Endothelial cell of umbilical vein (primary cell): ENCODE data around the gene TEF. TPM values are rescaled to one million over a fixed set of nuclear protein-coding genes. Genes with fewer than 3 reads are reported as not detected.

Experiments
- BruUV-seq: library from RNA; stranded (reverse); fragments of 400-500 nt; replicated peaks from 2 replicates; lab custom pipeline; 2021; lab: Mats Ljungman, UMichigan
- CTCF ChIA-PET: fragments of 300-600, 350-600 bp; sonication (Branson Sonifier 250); formaldehyde crosslinking; loops from one replicate; lab custom pipeline; 2021; ENCODE audit warnings: antibody characterized with exemption, inconsistent platforms; lab: Charles Lee
- POLR2A ChIA-PET: fragments of 300-600, 350-600 bp; sonication (Branson Sonifier 250); formaldehyde crosslinking; loops from one replicate; lab custom pipeline; 2021; ENCODE audit warnings: antibody characterized with exemption, inconsistent platforms; lab: Charles Lee
- DNase-seq: peaks from one replicate; pipeline ENCODE4 v3.0.0-alpha.2; 2011; ENCODE audit warnings: low read depth, low spot score
- FAIRE-seq: peaks from 2 replicates; lab custom pipeline; 2011; peaks lifted over from hg19 to GRCh38; lab: Jason Lieb, UNC
- H2AFZ ChIP-seq: 2 replicates; pipeline ENCODE4 v1.6.0; 2012; ENCODE audit warnings: low read depth, low read length, control low read depth, inconsistent platforms
- H3K27ac ChIP-seq: 2 replicates; pipeline ENCODE4 v1.5.1; 2011; ENCODE audit warnings: low read depth, mild to moderate bottlenecking, control low read depth, low read length, moderate library complexity; ENCODE audit not compliant: insufficient read depth
- H3K27me3 ChIP-seq, 2 experiments: 2 replicates each; pipeline versions ENCODE4 v1.6.0 to v1.6.1; 2011; ENCODE audit warnings: low read length in 2 of 2, mixed read lengths in 1 of 2; ENCODE audit not compliant: control insufficient read depth in 2 of 2, insufficient read depth in 2 of 2
- H3K36me3 ChIP-seq, 2 experiments: 2 replicates in 1 of 2; 3 replicates in 1 of 2; pipeline ENCODE4 v1.5.1; 2011; ENCODE audit warnings: low read length in 2 of 2, mild to moderate bottlenecking in 1 of 2, moderate library complexity in 1 of 2; ENCODE audit not compliant: control insufficient read depth in 2 of 2, insufficient read depth in 2 of 2; ENCODE audit errors: extremely low read depth in 1 of 2
- H3K4me1 ChIP-seq: 3 replicates; pipeline ENCODE4 v1.5.1; 2011; ENCODE audit warnings: mild to moderate bottlenecking, low read length; ENCODE audit not compliant: control insufficient read depth, insufficient read depth; ENCODE audit errors: extremely low read depth
- H3K4me2 ChIP-seq: 2 replicates; pipeline ENCODE4 v1.6.1; 2011; ENCODE audit warnings: low read length, control low read depth, mixed read lengths; ENCODE audit not compliant: insufficient read depth
- H3K4me3 ChIP-seq, 3 experiments: fragments of 200-600 bp in 1 of 3; sonication (generic), shearing (Covaris generic) in 1 of 3; replicated peaks in 1 of 3; 2 replicates each; pipeline ENCODE4 v1.5.1; 2011 to 2016; ENCODE audit warnings: control low read depth in 3 of 3, low read length in 3 of 3, mild to moderate bottlenecking in 2 of 3, inconsistent platforms in 1 of 3, low read depth in 1 of 3, moderate library complexity in 1 of 3; ENCODE audit not compliant: insufficient read depth in 1 of 3
- H3K79me2 ChIP-seq: 2 replicates; pipeline ENCODE4 v1.6.0; 2012; ENCODE audit warnings: low read length, inconsistent platforms; ENCODE audit not compliant: control insufficient read depth, insufficient read depth
- H3K9ac ChIP-seq: replicated peaks from 2 replicates; pipeline ENCODE3; 2011; ENCODE audit warnings: low read length, control low read depth; ENCODE audit not compliant: insufficient read depth; ENCODE audit errors: extremely low read depth
- H3K9me1 ChIP-seq: replicated peaks from 3 replicates; pipeline ENCODE4 v1.6.0; 2011; ENCODE audit warnings: mild to moderate bottlenecking, low read length; ENCODE audit not compliant: control insufficient read depth, insufficient read depth; ENCODE audit errors: extremely low read depth
- H3K9me3 ChIP-seq: replicated peaks from 2 replicates; pipeline ENCODE4 v1.5.1; 2012; ENCODE audit warnings: low read length, inconsistent platforms; ENCODE audit not compliant: control insufficient read depth, insufficient read depth
- H4K20me1 ChIP-seq: replicated peaks from 2 replicates; pipeline ENCODE3; 2011; ENCODE audit warnings: mild to moderate bottlenecking, low read length; ENCODE audit not compliant: control insufficient read depth, insufficient read depth; ENCODE audit errors: extremely low read depth
- CTCF ChIP-seq, 2 donors: IDR thresholded peaks; 1 replicate in 1 of 2; 2 replicates in 1 of 2; pipeline ENCODE4 v1.5.1; 2011; ENCODE audit warnings: low read length in 2 of 2, mild to moderate bottlenecking in 2 of 2, moderate library complexity in 2 of 2, control low read depth in 1 of 2, inconsistent platforms in 1 of 2, low read depth in 1 of 2; ENCODE audit not compliant: insufficient read depth in 1 of 2; ENCODE audit errors: extremely low read depth in 1 of 2
- EZH2 ChIP-seq: IDR thresholded peaks from 2 replicates; pipeline ENCODE4 v1.6.1; 2012; ENCODE audit warnings: borderline replicate concordance, low read depth, mild to moderate bottlenecking, moderate library complexity, low read length, inconsistent platforms; ENCODE audit not compliant: severe bottlenecking
- FOS ChIP-seq: IDR thresholded peaks from 2 replicates; pipeline ENCODE4 v1.6.1; 2011; ENCODE audit warnings: mild to moderate bottlenecking, low read length, moderate library complexity, borderline replicate concordance; ENCODE audit not compliant: insufficient read depth
- GATA2 ChIP-seq: IDR thresholded peaks from 2 replicates; pipeline ENCODE4 v1.7.0; 2011; ENCODE audit warnings: low read depth, mild to moderate bottlenecking, moderate library complexity, mixed read lengths, low read length; ENCODE audit not compliant: insufficient read length, insufficient read depth
- JUN ChIP-seq: IDR thresholded peaks from 2 replicates; pipeline ENCODE4 v1.6.1; 2011; ENCODE audit warnings: borderline replicate concordance, low read depth; ENCODE audit not compliant: insufficient read length, insufficient read depth
- MAX ChIP-seq: IDR thresholded peaks from 2 replicates; pipeline ENCODE4 v1.6.1; 2011; ENCODE audit not compliant: insufficient read depth, insufficient read length
- MYC ChIP-seq: IDR thresholded peaks from one replicate; pipeline ENCODE4 v1.6.1; 2011; ENCODE audit warnings: mild to moderate bottlenecking, low read depth, low read length
- POLR2A ChIP-seq: IDR thresholded peaks from 2 replicates; pipeline ENCODE4 v1.6.1; 2012; ENCODE audit warnings: low read depth, mild to moderate bottlenecking, control low read depth, low read length
- POLR2AphosphoS5 ChIP-seq: IDR thresholded peaks from 2 replicates; pipeline ENCODE4 v1.6.1; 2012; ENCODE audit warnings: low read depth, mild to moderate bottlenecking, control low read depth, low read length, moderate library complexity; ENCODE audit not compliant: insufficient read depth
- dilution Hi-C: fragments of 300-500 bp; cut with MboI; formaldehyde crosslinking; loops from one replicate; pipeline ENCODE4 v1.15.0; 2019; ENCODE audit warnings: low sequenced_read_pairs; ENCODE audit not compliant: extremely low pct_ligation_motif_present
- intact Hi-C: fragments of 100-400 bp; cut with micrococcal nuclease; formaldehyde crosslinking; loops from one replicate; pipeline ENCODE4 v1.10.0; 2022
- polyA plus RNA-seq, 4 experiments: library from polyadenylated mRNA; depleted of rRNA in 3 of 4; stranded (reverse) in 3 of 4; unstranded in 1 of 4; fragments of >200 nt; gene quantifications; 2 replicates each; pipeline versions ENCODE4 v1.2.1 to v1.2.3, GENCODE V29; 2011 to 2012; ENCODE audit warnings: missing spikeins in 1 of 4
- total RNA-seq: library from RNA; stranded (reverse); gene quantifications from 2 replicates; pipeline ENCODE4 v1.2.3, GENCODE V29; 2021

The TEF gene
- total and polyA plus RNA-seq, 2 donors (not counting 3 experiments of a cell fraction or from before 2014, with no cell fraction given) = 2.2 to 4.0 TPM

DNA sequence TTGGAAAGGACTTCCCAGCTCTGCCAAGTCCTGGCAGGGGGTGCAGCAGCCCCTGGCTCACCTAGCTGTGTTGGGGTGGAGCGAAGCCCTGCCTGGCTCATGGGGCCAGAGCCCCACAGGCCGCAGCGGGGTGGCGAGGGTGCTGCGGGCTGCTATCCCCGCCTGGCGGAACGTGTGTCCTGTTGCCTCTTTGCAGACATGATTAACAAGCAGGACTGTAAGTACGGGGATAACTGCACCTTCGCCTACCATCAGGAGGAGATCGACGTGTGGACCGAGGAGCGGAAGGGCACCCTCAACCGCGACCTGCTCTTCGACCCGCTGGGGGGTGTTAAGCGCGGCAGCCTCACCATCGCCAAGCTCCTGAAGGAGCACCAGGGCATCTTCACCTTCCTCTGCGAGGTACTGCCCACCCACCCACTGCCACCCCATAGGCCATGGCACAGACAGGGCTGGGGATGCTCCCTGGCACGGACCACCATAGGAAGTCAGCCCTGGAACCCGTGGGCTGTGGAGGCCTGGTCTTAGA lies 35.9 kb upstream of the TEF start:
- Histone ChIP-seq H3K4me1 (no peaks in the 10 kb centered on the region), H2AFZ (no peak overlapping the region), H3K27ac (no peak overlapping the region), H3K9me1 (no peaks in the 10 kb centered on the region), H3K79me2 (no peaks in the 10 kb centered on the region), H3K4me3 (no peak overlapping the region), H3K27me3 (no peaks in the 10 kb centered on the region), H3K9ac (no peak overlapping the region), H3K4me2 (no peak overlapping the region), H4K20me1 (no peaks in the 10 kb centered on the region), H3K9me3 (no peaks in the 10 kb centered on the region), H3K36me3 (peaks cover 11 to 69% of the 10 kb centered on the region in 2 experiments)
- no peak for TF ChIP-seq CTCF (IDR thresholded peaks at IDR 0.05; ENCODE audit: extremely low read depth in 1 of 2, insufficient read depth in 1 of 2, low read depth in 1 of 2, low read length in 2 of 2)
- TF ChIP-seq MAX = no peak
- TF ChIP-seq MYC = no peak
- TF ChIP-seq GATA2 = no peak
- no peak for TF ChIP-seq POLR2AphosphoS5
- no peak for TF ChIP-seq JUN
- no peak for TF ChIP-seq POLR2A
- TF ChIP-seq FOS = no peak
- TF ChIP-seq EZH2 = no peak
- intact Hi-C loops = no loop called here
- POLR2A ChIA-PET = no interaction called here
- FAIRE-seq (no peak), DNase-seq (no peak)
- dilution Hi-C loops = no loop called here
- no TSS peak for BruUV-seq
- CTCF ChIA-PET = no interaction called here
